ENCODE measurements around the gene ALG12. TPM values are rescaled to one million over a fixed set of nuclear protein-coding genes. Genes with fewer than 3 reads are reported as not detected.
A peak's percentile ranks its signal among the peaks of the same experiment; 100 is the strongest.

Gene ALG12
- total and polyA plus RNA-seq, 2 of the 13 experiments (the other 11 are each of a cell fraction or from before 2014, with no cell fraction given): 7.8 to 15.8 TPM

DNA sequence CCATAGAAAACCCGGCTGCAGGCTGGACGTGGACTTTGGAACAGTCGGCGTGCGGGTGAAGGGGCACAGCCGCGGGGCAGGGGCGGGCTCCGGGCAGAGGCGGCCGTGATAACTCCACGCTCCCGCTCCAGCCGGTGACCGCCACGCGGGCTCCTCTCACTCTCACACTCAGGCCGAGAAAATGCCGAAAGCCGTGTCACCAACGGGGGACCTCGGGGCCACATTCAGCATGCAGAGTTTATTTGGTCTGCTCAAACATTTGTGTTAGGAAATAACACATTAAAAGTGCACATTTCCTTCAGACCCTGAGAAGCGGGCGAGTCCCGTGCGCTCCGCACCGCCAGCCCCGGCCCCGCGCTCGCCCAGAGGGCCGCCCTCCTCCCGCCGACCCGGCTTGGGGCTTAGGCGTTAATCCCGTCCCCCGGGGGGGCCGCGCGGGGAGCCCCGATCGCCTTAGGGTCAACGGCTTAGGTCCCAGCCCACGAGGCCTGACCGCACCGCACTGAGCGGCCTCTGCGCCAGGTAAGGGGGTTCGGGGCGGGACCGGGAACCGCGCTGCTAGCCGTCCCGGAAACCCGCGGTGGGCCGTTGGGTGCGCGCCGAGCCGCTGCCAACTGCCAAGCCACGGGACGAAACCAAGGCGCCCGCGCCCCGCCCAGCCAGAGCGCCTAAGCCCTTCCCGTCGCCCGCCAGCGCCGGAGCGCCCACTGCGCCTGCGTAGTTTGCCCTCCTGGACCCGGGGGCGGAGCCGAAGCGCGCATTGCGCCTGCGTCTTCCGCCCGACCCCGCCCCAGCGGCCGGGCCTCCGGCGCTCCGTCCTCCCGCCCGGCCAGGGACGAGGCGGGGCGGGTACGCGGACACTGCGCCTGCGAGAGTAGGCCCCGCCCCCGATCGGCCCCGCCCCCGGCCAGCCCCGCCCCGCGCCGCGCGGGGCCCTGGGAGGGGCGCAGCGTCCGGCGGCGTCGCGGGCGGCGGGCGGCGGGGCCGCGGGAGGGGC is 65.0 kb downstream of the ALG12 start, which contains the start of gene ZBED4 (continued):
- TF ChIP-seq, protein P1, sequence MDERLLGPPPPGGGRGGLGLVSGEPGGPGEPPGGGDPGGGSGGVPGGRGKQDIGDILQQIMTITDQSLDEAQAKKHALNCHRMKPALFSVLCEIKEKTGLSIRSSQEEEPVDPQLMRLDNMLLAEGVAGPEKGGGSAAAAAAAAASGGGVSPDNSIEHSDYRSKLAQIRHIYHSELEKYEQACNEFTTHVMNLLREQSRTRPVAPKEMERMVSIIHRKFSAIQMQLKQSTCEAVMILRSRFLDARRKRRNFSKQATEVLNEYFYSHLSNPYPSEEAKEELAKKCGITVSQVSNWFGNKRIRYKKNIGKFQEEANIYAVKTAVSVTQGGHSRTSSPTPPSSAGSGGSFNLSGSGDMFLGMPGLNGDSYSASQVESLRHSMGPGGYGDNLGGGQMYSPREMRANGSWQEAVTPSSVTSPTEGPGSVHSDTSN (CRISPR knock-in tag; IDR thresholded peaks at IDR 0.05): no peak
- no peak for TF ChIP-seq SRSF4 (IDR thresholded peaks at IDR 0.05; ENCODE audit: low read depth, low read length, poor library complexity, severe bottlenecking)
- 0 out of 2 replicates have a peak, but pooled peaks have one; percentile 82 for TF ChIP-seq ZNF234 (CRISPR knock-in tag; conservative IDR thresholded peaks at IDR 0.05)
- TF ChIP-seq, protein P2, sequence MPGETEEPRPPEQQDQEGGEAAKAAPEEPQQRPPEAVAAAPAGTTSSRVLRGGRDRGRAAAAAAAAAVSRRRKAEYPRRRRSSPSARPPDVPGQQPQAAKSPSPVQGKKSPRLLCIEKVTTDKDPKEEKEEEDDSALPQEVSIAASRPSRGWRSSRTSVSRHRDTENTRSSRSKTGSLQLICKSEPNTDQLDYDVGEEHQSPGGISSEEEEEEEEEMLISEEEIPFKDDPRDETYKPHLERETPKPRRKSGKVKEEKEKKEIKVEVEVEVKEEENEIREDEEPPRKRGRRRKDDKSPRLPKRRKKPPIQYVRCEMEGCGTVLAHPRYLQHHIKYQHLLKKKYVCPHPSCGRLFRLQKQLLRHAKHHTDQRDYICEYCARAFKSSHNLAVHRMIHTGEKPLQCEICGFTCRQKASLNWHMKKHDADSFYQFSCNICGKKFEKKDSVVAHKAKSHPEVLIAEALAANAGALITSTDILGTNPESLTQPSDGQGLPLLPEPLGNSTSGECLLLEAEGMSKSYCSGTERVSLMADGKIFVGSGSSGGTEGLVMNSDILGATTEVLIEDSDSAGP (CRISPR knock-in tag; IDR thresholded peaks at IDR 0.05; ENCODE audit: borderline replicate concordance): peak; percentile 71
- TF ChIP-seq GATAD1 (CRISPR knock-in tag; IDR thresholded peaks at IDR 0.05): no peak; the same call in 1 of the 2 replicates
- no peak; the same call in 1 of the 2 replicates for TF ChIP-seq ZNF160 (CRISPR knock-in tag; IDR thresholded peaks at IDR 0.05)
- TF ChIP-seq ATM (IDR thresholded peaks at IDR 0.05; ENCODE audit: borderline replicate concordance): no peak
- no peak for TF ChIP-seq KDM5A (IDR thresholded peaks at IDR 0.05; ENCODE audit: borderline replicate concordance, low read length)
- no peak for TF ChIP-seq LCORL (IDR thresholded peaks at IDR 0.05)
- peak; percentile 84 for TF ChIP-seq LCORL (CRISPR knock-in tag; IDR thresholded peaks at IDR 0.05)
- no peak for TF ChIP-seq ZFP62 (CRISPR knock-in tag; IDR thresholded peaks at IDR 0.05)
- TF ChIP-seq, protein P3, sequence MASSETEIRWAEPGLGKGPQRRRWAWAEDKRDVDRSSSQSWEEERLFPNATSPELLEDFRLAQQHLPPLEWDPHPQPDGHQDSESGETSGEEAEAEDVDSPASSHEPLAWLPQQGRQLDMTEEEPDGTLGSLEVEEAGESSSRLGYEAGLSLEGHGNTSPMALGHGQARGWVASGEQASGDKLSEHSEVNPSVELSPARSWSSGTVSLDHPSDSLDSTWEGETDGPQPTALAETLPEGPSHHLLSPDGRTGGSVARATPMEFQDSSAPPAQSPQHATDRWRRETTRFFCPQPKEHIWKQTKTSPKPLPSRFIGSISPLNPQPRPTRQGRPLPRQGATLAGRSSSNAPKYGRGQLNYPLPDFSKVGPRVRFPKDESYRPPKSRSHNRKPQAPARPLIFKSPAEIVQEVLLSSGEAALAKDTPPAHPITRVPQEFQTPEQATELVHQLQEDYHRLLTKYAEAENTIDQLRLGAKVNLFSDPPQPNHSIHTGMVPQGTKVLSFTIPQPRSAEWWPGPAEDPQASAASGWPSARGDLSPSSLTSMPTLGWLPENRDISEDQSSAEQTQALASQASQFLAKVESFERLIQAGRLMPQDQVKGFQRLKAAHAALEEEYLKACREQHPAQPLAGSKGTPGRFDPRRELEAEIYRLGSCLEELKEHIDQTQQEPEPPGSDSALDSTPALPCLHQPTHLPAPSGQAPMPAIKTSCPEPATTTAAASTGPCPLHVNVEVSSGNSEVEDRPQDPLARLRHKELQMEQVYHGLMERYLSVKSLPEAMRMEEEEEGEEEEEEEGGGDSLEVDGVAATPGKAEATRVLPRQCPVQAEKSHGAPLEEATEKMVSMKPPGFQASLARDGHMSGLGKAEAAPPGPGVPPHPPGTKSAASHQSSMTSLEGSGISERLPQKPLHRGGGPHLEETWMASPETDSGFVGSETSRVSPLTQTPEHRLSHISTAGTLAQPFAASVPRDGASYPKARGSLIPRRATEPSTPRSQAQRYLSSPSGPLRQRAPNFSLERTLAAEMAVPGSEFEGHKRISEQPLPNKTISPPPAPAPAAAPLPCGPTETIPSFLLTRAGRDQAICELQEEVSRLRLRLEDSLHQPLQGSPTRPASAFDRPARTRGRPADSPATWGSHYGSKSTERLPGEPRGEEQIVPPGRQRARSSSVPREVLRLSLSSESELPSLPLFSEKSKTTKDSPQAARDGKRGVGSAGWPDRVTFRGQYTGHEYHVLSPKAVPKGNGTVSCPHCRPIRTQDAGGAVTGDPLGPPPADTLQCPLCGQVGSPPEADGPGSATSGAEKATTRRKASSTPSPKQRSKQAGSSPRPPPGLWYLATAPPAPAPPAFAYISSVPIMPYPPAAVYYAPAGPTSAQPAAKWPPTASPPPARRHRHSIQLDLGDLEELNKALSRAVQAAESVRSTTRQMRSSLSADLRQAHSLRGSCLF (CRISPR knock-in tag; IDR thresholded peaks at IDR 0.05; ENCODE audit: borderline replicate concordance): no peak
- TF ChIP-seq FOXM1 (CRISPR knock-in tag; IDR thresholded peaks at IDR 0.05): 0 out of 2 replicates have a peak, but pooled peaks have one; percentile 27
- no peak for TF ChIP-seq FOXJ3 (CRISPR knock-in tag; IDR thresholded peaks at IDR 0.05; ENCODE audit: borderline replicate concordance)
- peak; percentile 74; the same call in 1 of the 2 replicates for TF ChIP-seq SAFB2 (CRISPR knock-in tag; IDR thresholded peaks at IDR 0.05; ENCODE audit: borderline replicate concordance, low read depth)
- TF ChIP-seq HOXA3 (CRISPR knock-in tag; IDR thresholded peaks at IDR 0.05): peak; percentile 51
- no peak for TF ChIP-seq ZNF136 (CRISPR knock-in tag; IDR thresholded peaks at IDR 0.05; ENCODE audit: low read depth)
- TF ChIP-seq, protein P4, sequence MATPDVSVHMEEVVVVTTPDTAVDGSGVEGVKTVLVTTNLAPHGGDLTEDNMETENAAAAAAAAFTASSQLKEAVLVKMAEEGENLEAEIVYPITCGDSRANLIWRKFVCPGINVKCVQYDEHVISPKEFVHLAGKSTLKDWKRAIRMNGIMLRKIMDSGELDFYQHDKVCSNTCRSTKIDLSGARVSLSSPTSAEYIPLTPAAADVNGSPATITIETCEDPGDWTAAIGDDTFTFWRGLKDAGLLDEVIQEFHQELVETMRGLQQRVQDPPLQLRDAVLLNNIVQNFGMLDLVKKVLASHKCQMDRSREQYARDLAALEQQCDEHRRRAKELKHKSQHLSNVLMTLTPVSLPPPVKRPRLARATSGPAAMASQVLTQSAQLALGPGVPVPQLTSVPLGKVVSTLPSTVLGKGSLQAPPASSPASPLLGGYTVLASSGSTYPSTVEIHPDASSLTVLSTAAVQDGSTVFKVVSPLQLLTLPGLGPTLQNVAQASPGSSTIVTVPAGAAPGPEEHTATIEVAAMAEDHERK (CRISPR knock-in tag; IDR thresholded peaks at IDR 0.05; ENCODE audit: low read depth): 0 out of 2 replicates have a peak, but pooled peaks have one; percentile 17
- TF ChIP-seq, protein P5, sequence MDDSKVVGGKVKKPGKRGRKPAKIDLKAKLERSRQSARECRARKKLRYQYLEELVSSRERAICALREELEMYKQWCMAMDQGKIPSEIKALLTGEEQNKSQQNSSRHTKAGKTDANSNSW (CRISPR knock-in tag; IDR thresholded peaks at IDR 0.05; ENCODE audit: borderline replicate concordance): no peak
